ENCODE measurements around the gene MEGF9.
"Not testable (repeated sequence)": the region's sequence is repeated elsewhere in the genome, so short reads cannot be mapped to it uniquely, and the experiment has no call there.

The MEGF9 gene

DNA sequence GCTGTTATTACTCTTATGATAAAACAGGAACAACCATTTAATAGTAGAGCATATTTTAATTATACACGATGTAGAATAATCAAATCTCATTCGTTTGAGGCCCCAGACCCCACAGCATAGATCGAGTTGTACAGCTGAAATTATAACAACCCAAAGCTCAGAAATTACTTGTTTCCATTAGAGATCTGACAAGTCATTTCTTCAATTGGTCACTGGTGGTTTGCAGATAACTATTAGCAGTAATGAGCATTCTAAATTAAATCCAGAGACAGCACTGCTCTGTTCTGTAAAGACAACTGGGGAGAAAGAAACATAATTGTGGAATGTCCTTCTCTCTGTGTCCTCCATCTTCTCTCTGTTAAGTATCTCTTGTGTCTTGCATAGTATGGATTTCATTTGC is 147.2 kb downstream of the MEGF9 start:
- no peaks in the 10 kb centered on the region for H3K9me3 Mint-ChIP-seq
- peaks cover 6% of the 10 kb centered on the region for H3K4me1 Mint-ChIP-seq (ENCODE audit: low read depth)
- H3K4me3 Mint-ChIP-seq = no peak overlapping the region
- H3K36me3 Mint-ChIP-seq (ENCODE audit: low read depth) = peaks cover 55% of the 10 kb centered on the region
- no peak overlapping the region for H3K27ac Mint-ChIP-seq
- no peaks in the 10 kb centered on the region for H3K27me3 Mint-ChIP-seq (ENCODE audit: low read depth)
- DNase-seq (ENCODE audit: low spot score) = no peak

GRCh38 chr9:120564589-120564988 is 149.7 kb downstream of the MEGF9 start:
- Mint-ChIP-seq H3K27me3 (ENCODE audit: low read depth) (no peaks in the 10 kb centered on the region), H3K27ac (no peak overlapping the region), H3K4me3 (no peak overlapping the region), H3K36me3 (ENCODE audit: low read depth) (peaks cover 43% of the 10 kb centered on the region), H3K4me1 (ENCODE audit: low read depth) (peaks cover 6% of the 10 kb centered on the region), H3K9me3 (no peaks in the 10 kb centered on the region)
- DNase-seq (ENCODE audit: low spot score) = no peak

GRCh38 chr9:120562861-120563443 is 151.3 kb downstream of the MEGF9 start:
- H3K36me3 Mint-ChIP-seq (ENCODE audit: low read depth) = peaks cover 36% of the 10 kb centered on the region
- H3K27ac Mint-ChIP-seq = no peak overlapping the region
- no peak for DNase-seq (ENCODE audit: low spot score)
- peaks cover 8% of the 10 kb centered on the region for H3K4me1 Mint-ChIP-seq (ENCODE audit: low read depth)
- H3K9me3 Mint-ChIP-seq = no peaks in the 10 kb centered on the region
- H3K27me3 Mint-ChIP-seq (ENCODE audit: low read depth) = no peaks in the 10 kb centered on the region
- H3K4me3 Mint-ChIP-seq = no peak overlapping the region

DNA sequence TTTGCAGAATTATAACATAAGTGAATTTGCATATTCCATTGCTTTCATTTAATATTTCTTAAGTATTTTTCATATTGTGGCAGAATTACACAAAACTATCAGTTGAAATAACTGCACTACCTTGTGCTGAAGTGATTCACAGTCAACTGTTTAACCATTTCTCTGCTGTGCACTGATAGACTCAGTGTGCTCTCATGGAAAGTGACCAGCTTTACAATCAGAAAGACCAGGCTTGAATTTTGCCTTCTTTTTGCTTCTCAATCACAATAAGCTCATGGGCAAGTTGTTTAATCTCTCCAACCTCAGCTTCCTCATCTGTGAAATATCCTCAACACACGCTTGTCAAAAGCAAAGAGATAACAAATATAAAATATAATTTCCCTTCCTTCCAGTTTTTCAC is 152.6 kb downstream of the MEGF9 start:
- Mint-ChIP-seq H3K4me3 (no peak overlapping the region), H3K4me1 (ENCODE audit: low read depth) (peaks cover 8% of the 10 kb centered on the region), H3K27me3 (ENCODE audit: low read depth) (no peaks in the 10 kb centered on the region), H3K36me3 (ENCODE audit: low read depth) (peaks cover 33% of the 10 kb centered on the region), H3K27ac (no peak overlapping the region), H3K9me3 (no peaks in the 10 kb centered on the region)
- no peak for DNase-seq (ENCODE audit: low spot score)

GRCh38 chr9:120559546-120559945 is 154.7 kb downstream of the MEGF9 start:
- Mint-ChIP-seq H3K27me3 (ENCODE audit: low read depth) (no peaks in the 10 kb centered on the region), H3K27ac (no peak overlapping the region), H3K4me3 (no peak overlapping the region), H3K36me3 (ENCODE audit: low read depth) (peaks cover 36% of the 10 kb centered on the region), H3K9me3 (no peaks in the 10 kb centered on the region), H3K4me1 (ENCODE audit: low read depth) (peaks cover 8% of the 10 kb centered on the region)
- DNase-seq (ENCODE audit: low spot score) = no peak

DNA sequence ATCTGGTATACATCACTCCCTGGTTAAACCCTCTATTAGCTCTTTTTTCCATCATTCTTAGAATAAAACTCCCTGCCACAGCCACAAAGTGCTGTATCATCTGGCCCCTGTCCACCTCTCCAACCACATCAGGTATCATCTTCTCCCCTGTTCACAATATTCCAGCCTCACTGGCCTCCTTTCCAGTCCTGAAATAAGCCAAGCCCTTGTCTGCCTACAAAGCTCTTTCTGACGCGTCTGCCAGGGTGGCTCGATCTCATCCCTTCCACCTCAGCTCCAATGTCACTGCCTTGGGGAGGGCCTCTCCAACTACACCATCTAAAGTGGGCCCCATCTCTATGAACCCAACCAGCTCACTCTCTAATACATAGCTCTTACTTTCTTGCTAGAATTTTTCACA is 155.8 kb downstream of the MEGF9 start:
- Mint-ChIP-seq H3K36me3 (ENCODE audit: low read depth) (peaks cover 33% of the 10 kb centered on the region), H3K27ac (no peak overlapping the region), H3K27me3 (ENCODE audit: low read depth) (no peaks in the 10 kb centered on the region), H3K4me1 (ENCODE audit: low read depth) (peaks cover 6% of the 10 kb centered on the region), H3K4me3 (no peak overlapping the region), H3K9me3 (no peaks in the 10 kb centered on the region)
- DNase-seq (ENCODE audit: low spot score) = no peak

DNA sequence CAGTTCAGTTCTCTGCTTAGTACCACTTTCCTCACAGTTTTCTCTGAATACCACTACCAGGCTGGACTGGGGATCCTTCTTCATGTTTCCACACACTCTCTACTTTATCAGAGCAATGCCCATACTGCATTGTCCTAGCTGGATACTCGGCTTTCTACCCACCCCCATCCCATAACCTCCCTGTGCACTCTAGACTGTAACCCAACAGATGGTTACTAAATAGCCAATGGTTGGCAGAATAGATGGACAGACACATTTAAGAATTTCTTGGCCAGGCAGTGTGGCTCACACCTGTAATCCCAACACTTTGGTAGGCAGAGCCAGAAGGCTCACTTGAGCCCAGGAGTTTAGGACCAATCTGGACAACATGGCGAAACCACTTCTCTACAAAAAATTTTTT is 157.1 kb downstream of the MEGF9 start:
- H3K36me3 Mint-ChIP-seq (ENCODE audit: low read depth) = peaks cover 31% of the 10 kb centered on the region
- no peak overlapping the region for H3K4me3 Mint-ChIP-seq
- no peak for DNase-seq (ENCODE audit: low spot score)
- peaks cover 2% of the 10 kb centered on the region for H3K4me1 Mint-ChIP-seq (ENCODE audit: low read depth)
- no peaks in the 10 kb centered on the region for H3K9me3 Mint-ChIP-seq
- H3K27me3 Mint-ChIP-seq (ENCODE audit: low read depth) = no peaks in the 10 kb centered on the region
- H3K27ac Mint-ChIP-seq = no peak overlapping the region

DNA sequence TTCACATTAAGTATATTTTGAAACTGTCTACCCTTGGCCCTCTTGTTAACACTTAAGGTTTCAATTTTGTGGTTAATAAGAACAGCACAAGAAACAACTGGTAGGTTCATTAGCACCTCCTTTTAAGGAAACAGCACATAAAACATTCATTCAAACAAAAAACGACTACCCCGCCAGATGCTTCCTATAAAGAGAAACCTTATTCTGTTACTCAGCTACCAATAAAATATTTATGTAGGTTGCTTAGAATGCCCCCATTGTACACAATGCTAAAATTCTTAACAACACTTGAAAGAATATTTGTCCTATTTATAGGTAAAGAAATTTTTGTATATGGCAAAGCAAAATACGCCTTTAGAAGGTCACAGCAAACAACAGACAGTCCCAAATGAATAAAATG is 157.5 kb downstream of the MEGF9 start:
- H3K27ac Mint-ChIP-seq = no peak overlapping the region
- H3K4me3 Mint-ChIP-seq = no peak overlapping the region
- H3K4me1 Mint-ChIP-seq (ENCODE audit: low read depth) = peaks cover 2% of the 10 kb centered on the region
- peaks cover 33% of the 10 kb centered on the region for H3K36me3 Mint-ChIP-seq (ENCODE audit: low read depth)
- H3K27me3 Mint-ChIP-seq (ENCODE audit: low read depth) = no peaks in the 10 kb centered on the region
- no peak for DNase-seq (ENCODE audit: low spot score)
- H3K9me3 Mint-ChIP-seq = no peaks in the 10 kb centered on the region

GRCh38 chr9:120555839-120556238 is 158.4 kb downstream of the MEGF9 start:
- Mint-ChIP-seq H3K27ac (no peak overlapping the region), H3K9me3 (no peaks in the 10 kb centered on the region), H3K27me3 (ENCODE audit: low read depth) (no peaks in the 10 kb centered on the region), H3K4me1 (ENCODE audit: low read depth) (peaks cover 2% of the 10 kb centered on the region), H3K36me3 (ENCODE audit: low read depth) (peaks cover 42% of the 10 kb centered on the region), H3K4me3 (no peak overlapping the region)
- no peak for DNase-seq (ENCODE audit: low spot score)

DNA sequence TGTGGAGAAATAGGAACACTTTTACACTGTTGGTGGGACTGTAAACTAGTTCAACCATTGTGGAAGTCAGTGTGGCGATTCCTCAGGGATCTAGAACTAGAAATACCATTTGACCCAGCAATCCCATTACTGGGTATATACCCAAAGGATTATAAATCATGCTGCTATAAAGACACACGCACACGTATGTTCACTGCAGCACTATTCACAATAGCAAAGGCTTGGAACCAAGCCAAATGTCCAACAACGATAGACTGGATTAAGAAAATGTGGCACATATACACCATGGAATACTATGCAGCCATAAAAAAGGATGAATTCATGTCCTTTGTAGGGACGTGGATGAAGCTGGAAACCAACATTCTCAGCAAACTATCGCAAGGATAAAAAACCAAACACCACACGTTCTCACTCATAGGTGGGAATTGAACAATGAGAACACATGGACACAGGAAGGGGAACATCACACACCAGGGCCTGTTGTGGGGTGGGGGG is 162.0 kb downstream of the MEGF9 start:
- H3K9me3 Mint-ChIP-seq; H3K4me1 Mint-ChIP-seq (ENCODE audit: low read depth); H3K27me3 Mint-ChIP-seq (ENCODE audit: low read depth); H3K27ac Mint-ChIP-seq; DNase-seq (ENCODE audit: low spot score); H3K4me3 Mint-ChIP-seq: not testable (repeated sequence)
- H3K36me3 Mint-ChIP-seq (ENCODE audit: low read depth) = peaks cover 41% of the 10 kb centered on the region

Measured in T-helper 2 cell treated with Interferon-gamma antibody and Interleukin-4, amounts not matched to agents 5 μg/mL and 100 μg/mL, for 36 hours (primary cell).